ENCODE data around the gene ZAP70.

DNA sequence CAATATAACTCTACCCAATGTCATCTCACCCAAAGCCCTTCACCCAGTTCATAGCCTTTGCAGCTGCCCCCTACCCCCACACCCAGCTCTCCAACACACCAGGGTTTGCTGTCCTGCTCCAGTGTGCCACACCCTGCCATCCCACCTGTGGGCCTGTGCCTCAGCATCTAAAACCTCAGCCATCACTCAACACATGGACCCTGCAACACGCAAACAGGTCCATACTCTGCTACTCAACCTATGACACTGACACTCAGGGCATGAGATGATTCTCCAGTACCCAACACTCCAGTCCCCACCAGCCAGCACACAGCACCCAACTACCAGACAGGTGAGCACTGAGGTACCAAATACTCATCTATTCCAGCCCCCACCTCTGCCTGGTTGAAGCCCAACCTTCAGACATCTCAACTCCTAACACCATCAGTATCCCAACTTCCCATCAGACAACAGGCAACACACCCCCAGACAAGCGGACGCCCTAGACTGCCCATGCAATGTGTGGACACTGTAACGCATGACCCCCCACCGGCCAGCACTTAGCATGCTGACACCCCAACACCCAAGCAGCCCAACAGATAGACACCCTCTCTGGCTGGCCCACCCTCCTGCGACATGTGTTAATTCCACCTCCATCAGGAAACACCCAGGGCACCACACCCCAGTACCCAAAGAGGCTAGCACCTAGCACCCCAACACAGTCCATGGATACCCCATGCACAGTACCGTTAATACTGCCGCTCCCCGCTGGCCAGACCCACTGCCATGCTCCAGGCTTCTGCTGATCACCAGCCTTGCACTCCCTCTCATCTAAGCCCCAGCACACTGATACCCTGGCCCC is 25.0 kb downstream of the ZAP70 start:
- TF ChIP-seq CTCF (conservative IDR thresholded peaks at IDR 0.05; ENCODE audit: low read depth, low read length), result no peak
- no peak for TF ChIP-seq EZH2 (IDR thresholded peaks at IDR 0.05; ENCODE audit: borderline replicate concordance, low read depth, low read length, poor library complexity, severe bottlenecking)

Data from A673 (cell line).